Superior temporal gyrus (tissue), 1 donor: ENCODE data around the gene CLDND2.

Source experiments
- DNase-seq: peaks from one replicate; pipeline ENCODE4 v3.0.0-alpha.2; 2016; ENCODE audit errors: extremely low spot score

CLDND2 gene

GRCh38 chr19:51354742-51355148, 14.1 kb downstream of the CLDND2 start:
- DNase-seq: peak; percentile 82

GRCh38 chr19:51354103-51354741, 14.6 kb downstream of the CLDND2 start:
- no peak for DNase-seq

DNA sequence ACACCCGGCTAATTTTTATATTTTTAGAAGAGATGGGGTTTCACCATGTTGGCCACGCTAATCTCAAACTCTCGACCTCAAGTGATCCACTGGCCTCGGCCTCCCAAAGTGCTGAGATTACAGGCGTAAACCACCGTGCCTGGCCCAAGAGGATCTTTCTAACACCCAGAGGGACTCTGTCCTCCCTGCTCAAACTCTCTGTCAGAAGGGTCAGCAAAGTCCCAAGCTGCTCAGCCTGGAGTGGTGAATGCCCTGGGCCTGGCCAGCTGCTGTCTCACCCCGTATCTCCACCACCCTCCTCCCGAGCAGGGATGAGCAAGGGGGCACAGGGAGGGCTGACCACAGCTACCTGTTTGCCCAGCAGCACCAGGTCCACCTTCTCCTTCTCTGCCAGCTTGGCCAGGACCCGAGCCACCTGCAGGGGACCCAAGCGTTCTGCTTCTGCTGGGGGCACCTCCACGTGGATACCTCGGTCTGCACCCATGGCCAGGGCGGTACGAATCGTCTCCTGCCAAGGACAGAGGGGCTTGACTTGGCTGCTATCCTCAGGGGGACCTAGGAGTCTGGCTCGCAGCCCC, 15.9 kb downstream of the CLDND2 start:
- DNase-seq: no peak

DNA sequence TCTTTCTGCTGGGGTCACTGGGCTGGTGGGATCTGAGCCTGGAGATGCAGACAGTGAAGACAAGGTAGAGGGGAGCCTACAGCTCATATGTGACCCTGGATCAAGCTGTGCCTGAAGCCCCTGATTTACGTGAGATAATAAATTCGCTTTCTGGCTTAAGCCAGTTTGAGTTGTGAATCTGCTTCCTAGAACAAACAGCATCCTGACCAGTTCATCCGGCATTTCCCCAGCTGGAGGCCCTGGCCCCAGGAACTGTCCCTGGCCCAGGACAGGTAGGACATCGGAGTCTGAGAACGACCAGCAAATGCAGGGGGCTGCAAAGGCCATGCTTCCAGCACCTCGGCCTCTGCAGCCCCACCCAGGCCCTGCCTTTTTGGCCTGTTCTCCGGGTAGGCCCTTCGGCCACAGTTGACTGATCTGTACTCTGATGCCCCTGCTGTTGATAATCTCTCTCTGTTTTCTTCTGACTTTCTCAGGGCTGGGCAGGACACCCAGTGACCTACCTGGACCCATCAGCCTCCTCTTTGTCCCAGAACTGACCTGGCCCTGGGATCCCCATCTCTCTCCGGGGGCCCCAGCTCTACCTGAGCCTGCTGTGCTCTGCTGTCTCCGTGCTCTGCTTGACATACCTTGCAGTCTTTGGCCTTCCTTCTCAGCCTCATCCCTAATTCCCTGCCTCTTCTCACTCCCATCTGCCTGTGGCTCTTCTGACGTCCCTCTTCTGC, 17.4 kb downstream of the CLDND2 start:
- DNase-seq: no peak

GRCh38 chr19:51347209-51347928, 21.4 kb downstream of the CLDND2 start:
- DNase-seq: no peak

DNA sequence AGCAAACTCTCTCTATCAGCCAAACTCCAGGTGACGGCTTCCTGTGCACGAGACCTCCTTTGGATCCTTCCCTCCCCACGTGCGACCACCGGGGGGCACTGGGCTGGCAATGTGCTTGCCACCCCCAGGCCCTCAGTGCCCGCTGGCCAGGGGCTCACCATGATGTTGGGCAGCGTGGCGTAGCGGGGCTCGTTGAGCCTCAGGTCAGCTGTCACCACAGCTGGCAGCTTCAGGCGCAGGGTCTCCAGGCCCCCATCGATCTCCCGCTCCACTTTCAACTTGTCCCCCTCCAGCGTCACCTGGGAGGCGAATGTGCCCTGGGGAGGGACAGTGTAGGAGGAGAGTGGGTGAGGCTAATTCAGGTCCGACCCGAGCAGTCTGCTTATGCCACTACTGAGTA, 22.1 kb downstream of the CLDND2 start:
- DNase-seq: no peak

DNA sequence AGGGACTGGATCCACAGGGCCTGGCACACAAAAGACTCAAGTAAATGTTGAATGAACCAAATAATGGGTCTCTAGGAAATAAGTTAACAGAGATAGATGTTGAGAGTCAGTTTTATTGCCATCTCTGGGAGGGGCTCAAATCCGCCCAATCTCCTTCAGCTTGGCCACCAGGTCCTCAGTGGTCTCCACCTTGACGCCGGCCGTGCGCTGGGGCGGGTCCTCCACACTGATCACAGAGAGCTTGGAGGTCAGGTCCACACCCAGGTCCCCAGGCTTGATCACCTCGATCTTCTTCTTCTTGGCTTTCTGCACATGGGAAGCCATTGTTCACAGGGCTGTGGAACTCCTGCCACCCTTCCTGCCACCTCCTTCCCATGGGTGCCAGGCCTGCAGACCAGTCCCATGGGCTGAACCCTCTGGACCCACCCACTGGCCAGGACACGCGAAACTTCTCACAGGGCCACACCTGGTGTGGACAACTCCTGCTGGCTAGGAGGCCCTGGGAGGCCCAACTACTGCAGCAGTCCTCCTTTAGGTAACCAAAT, 23.7 kb downstream of the CLDND2 start:
- no peak for DNase-seq

GRCh38 chr19:51342631-51343569, 25.9 kb downstream of the CLDND2 start:
- no peak for DNase-seq

DNA sequence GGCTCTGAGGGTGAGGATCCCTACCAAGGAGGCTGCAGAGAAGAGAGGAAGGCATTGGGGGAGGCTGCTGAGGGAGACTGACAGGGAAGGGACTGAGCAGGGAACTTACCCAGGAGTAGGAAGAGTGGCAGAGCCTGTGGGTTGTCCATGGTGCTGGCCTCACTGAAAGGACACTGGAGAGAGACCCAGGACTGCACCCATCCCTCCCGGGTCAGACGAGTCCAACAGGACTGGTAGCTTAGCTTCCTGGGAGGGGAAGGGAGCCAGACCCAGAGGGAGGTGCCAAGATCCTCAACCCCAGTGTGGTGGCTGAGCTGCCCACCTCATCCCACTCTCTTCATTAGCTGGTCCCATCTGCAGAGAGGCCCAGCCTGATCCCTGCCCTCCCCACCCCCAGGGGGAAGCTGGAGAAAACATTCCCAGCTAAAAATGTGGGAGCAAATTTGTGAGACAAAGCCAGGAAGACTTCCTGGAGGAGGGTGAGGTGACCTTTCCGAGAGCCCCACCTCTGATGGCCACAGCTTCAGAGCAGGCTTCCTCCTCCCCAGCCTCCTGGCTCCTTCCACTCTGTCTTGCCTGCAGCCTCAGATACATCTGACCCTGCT, 26.7 kb downstream of the CLDND2 start, which contains the start of gene VSIG10L:
Gene VSIG10L (minus strand): TSS at position 164 of the 605 bp plus-strand sequence. CDS start 15 bp downstream, at position 149.
- DNase-seq: no peak

- no peak for DNase-seq
These were observed 27.7 kb downstream of the CLDND2 start for GRCh38 chr19:51341066-51341465.

GRCh38 chr19:51339687-51340656, 28.8 kb downstream of the CLDND2 start:
- peak; percentile 71 for DNase-seq

- no peak for DNase-seq
These were observed 29.5 kb downstream of the CLDND2 start for GRCh38 chr19:51339313-51339686.

- DNase-seq: peak; percentile 66
These were observed 30.1 kb downstream of the CLDND2 start for GRCh38 chr19:51338563-51339312.

- no peak for DNase-seq
These were observed 30.8 kb downstream of the CLDND2 start for GRCh38 chr19:51337861-51338562.

GRCh38 chr19:51337141-51337860, 31.5 kb downstream of the CLDND2 start:
- no peak for DNase-seq

DNA sequence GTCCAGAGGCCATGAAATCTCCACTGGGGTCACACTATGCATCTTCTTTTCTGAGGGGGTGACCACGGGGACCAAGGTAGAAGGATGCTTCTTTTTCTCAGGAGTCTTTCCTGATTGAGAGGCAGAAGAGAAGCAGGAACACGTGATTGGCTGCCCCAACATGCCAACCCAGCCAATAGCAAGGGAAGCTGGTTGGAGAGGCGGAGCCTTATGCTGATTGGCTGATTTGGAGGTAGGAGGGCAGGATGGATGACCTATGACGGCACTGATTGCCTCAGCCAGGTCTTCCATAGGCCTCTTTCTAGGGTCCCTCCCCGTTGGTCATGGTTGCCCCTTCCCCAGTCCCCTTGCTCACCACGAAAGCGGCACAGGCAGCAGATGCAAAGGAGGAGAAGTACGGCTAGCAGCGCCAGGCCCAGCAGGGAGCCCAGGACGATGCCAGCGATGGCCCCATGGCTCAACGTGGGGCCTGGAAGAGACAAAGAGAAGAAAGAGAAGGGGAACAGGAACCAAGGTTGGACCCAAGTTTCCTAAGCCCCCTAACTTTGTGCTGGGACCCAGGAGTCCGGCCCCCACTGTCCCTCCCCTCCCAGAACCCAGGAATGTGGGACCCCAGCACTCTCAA, 34.9 kb downstream of the CLDND2 start:
- DNase-seq: no peak

DNA sequence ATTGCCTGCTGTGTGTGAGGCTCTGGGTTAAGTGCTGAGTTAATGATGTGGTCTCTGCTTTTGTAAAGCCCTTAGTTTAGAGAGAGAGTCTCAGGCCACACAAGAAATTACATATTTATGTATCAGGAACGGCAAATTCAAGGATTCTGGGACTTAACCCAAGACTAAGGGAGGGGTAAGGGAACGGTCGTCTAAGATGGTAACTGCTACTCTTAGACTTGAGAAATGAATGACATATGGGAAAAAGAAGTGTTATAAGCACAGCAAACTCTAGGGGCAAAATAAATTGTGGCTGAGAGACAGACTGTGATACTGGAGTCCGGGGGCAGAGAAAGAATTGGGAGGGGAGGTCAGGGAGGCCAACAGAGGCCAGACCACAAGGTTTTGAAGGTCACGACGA, 37.1 kb downstream of the CLDND2 start:
- no peak for DNase-seq
